HG02642 (cell line): Measurements from ENCODE around the gene STRIP2.
"Not testable (repeated sequence)": the region's sequence is repeated elsewhere in the genome, so short reads cannot be mapped to it uniquely, and the experiment has no call there.

ENCODE experiments used
- ATAC-seq: cut with Tn5 transposase; IDR thresholded peaks from one replicate; pipeline ENCODE4 v1.9.1; 2021; ENCODE audit warnings: mild to moderate bottlenecking; ENCODE audit not compliant: unreplicated experiment, poor library complexity

Gene STRIP2

GRCh38 chr7:129433847-129434674 is at the start of gene STRIP2:
TSS of gene STRIP2 (plus strand) at chr7:129434432. CDS start at chr7:129434473, 41 bp downstream.
- peak; percentile 98 for ATAC-seq

- no peak for ATAC-seq
These were observed 49.1 kb upstream of the STRIP2 start for GRCh38 chr7:129385116-129385515.

DNA sequence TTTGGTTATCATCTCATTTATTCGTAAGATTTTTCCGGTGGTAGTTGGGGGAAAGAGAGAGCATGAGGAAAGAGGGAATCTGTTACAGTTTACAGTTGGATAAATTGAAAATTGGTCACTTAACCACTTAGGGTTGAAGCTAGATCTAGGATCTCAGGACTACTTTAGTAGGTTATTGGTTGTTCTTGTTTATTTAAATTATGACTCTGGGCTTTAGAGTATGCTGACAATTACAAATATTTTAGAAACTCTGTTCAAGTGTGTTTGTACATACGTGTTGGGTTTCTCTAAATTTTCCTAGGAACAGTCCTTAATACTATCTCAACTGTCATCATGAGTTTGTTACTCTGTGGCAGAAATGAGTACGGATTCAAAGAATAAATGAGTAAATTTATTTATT is 48.6 kb upstream of the STRIP2 start:
- no peak for ATAC-seq

DNA sequence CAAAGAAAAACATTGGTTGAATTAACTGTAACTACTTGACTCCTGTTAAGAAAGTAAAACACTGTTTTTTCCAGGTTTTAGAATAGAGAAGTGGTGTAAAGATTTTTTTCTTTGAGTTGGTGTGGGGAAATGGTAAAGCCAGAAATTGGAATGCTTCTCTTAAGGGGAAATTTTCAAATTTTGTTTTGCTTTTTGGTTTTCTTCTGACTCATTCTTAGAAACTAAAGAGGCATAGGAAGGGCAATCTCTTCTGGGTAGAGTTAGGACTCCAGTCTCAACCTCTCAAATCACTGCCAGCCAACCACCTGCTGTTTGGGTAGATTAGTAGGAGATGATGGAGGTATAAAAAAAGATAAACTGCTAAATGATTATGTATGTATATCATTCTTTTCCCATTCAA is 47.7 kb upstream of the STRIP2 start:
- ATAC-seq = no peak

- no peak for ATAC-seq
These were observed 46.7 kb upstream of the STRIP2 start for GRCh38 chr7:129387537-129387936.

GRCh38 chr7:129388333-129389098 is 45.7 kb upstream of the STRIP2 start:
- ATAC-seq = no peak

GRCh38 chr7:129389829-129390228 is 44.4 kb upstream of the STRIP2 start:
- ATAC-seq = no peak

DNA sequence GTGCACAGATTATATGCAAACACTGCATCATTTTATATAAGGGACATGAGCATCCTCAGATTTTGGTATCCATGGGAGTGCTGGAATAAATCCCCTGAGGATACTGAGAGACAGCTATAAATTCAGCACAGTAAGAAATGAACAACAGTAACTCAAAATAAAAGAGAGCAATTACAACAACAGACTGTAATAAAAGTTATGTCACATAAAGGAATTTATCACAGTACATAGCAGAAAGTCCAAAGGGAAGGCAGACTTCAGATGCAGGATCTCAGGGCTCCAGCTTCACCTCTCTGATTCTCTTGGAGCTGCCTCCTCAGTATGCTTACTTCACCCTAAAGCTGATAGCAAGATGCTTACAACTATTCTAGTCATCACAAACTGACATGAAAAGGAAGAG is 43.9 kb upstream of the STRIP2 start:
- ATAC-seq = no peak

GRCh38 chr7:129391546-129392171 is 42.6 kb upstream of the STRIP2 start:
- ATAC-seq = no peak

GRCh38 chr7:129393255-129393654 is 41.0 kb upstream of the STRIP2 start:
- ATAC-seq = no peak

DNA sequence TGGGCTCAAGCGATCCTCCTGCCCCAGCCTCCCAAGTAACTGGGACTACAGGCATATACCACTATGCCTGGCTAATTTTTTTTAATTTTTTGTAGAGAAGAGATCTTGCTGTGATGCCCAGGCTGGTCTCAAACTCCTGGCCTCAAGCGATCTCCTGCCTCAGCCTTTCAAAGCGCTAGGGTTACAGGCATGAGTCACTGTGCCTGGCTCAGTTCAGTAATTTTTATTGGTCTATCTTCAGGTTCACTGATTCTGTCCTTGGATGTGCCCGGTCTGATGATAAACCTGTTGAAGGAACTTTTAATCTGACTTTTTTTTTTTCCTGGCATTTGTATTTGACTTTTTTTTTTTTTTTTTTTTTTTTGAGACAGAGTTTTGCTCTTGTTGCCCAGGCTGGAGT is 40.1 kb upstream of the STRIP2 start:
- no peak for ATAC-seq

- ATAC-seq = no peak
These were observed 39.0 kb upstream of the STRIP2 start for GRCh38 chr7:129394982-129395914.

DNA sequence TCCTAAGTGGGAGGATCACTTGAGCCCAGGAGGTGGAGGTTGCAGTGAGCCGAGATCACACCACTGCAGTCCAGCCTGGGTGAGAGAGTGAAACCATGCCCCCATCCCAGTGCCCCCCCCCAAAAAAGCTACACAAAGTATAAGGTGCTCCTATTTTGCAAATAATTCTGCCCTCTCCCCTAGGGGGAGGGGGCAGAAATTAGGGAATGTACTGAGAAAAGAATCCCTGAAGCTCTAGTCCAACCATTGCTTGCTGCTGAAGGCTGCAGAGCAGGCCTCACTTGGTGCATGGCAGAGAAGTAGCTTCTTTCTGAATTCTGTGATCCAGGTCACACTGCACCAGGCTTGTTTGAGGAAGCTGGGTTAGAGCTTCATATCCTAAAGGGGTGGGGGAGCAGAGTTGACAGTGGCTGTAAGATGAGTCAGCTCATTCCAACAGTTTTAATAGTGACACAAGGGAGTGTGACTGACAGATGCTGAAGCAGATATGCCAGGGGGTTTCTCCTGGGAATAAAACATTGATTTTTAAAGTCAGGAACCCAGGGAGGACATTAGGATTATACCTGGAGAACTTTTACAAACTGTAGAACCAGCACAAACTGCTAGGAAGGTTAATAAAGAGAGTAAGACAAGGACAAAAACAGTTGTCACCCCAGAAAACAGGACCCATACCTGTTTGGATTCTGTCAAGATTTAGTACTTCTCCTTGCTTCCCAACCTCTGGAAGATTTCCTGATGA is 32.8 kb upstream of the STRIP2 start:
- no peak for ATAC-seq

- ATAC-seq = peak; percentile 61
These were observed 32.0 kb upstream of the STRIP2 start for GRCh38 chr7:129401967-129402860.

GRCh38 chr7:129405527-129405926 is 28.7 kb upstream of the STRIP2 start:
- ATAC-seq = no peak

- ATAC-seq = not testable (repeated sequence)
These were observed 24.0 kb upstream of the STRIP2 start for GRCh38 chr7:129410238-129410637.

GRCh38 chr7:129412501-129412900 is 21.7 kb upstream of the STRIP2 start:
- ATAC-seq = no peak

GRCh38 chr7:129417073-129417472 is 17.2 kb upstream of the STRIP2 start:
- no peak for ATAC-seq
